HG03457 (cell line): ENCODE data around the gene MYO3A.

Experiments used
- ATAC-seq: cut with Tn5 transposase; IDR thresholded peaks from one replicate; pipeline ENCODE4 v1.9.1; 2021; ENCODE audit warnings: moderate number of reproducible peaks; ENCODE audit not compliant: unreplicated experiment

The MYO3A gene

GRCh38 chr10:25933653-25934608, at the start of gene MYO3A:
MYO3A (plus strand) TSS chr10:25934229; CDS start chr10:25952111, 17,882 bp downstream.
- no peak for ATAC-seq

DNA sequence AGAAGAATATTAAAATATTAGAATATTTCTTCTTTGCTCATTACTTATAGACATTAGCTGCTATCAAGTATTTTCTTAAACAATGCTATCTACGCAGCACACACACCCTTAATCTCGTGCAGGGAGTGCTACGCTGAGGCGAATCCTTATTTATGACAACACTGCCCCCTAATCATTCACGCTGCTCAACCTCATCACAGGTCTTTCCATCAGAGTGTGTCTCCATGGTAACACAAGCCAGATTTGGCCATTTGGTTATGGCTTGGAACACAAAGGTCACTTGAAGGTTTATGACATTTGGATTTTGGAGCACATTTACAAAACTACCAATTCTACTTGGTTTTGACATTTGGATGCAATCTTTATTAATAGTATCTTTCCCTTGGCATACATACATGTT, 45.4 kb upstream of the MYO3A start:
- no peak for ATAC-seq

DNA sequence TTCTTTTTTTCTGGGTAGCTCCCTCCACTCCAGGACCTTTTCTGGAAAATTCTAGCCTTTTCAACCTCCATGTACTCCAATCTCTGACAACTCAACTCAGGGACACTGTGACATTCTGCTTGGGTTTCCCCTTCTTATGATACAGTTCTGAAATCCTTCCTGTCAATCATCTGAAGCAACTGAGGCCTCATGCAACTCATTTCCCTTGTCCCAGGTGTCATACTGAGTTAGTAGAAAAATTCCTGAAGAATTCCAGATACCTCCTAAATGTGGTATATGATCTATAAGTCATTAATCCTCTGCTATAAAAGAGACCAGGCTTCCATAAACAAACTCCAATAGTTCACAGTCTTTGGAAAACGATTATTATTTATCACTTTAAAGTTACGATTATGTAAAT, 43.0 kb upstream of the MYO3A start:
- no peak for ATAC-seq

- ATAC-seq = no peak
Observed at GRCh38 chr10:25895856-25896255, 38.2 kb upstream of the MYO3A start.

DNA sequence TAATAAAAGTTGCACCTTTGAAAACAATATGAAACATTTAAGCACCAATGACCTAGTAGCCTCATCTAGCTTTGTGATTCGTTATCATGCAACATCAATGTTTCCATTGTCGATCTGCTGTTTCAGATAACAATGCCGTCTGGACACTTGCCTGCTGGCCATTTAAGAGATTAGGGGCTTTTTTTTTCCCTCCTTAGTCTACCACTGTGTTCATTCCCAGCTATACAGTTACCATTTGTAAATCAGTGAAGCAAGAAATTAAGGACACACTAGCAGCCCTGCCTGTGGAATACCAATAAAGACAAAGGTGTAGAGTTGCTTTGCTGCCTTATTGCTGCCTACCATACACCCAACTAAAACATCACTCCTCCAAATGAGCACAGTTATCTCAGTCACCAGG, 37.6 kb upstream of the MYO3A start:
- ATAC-seq = no peak

DNA sequence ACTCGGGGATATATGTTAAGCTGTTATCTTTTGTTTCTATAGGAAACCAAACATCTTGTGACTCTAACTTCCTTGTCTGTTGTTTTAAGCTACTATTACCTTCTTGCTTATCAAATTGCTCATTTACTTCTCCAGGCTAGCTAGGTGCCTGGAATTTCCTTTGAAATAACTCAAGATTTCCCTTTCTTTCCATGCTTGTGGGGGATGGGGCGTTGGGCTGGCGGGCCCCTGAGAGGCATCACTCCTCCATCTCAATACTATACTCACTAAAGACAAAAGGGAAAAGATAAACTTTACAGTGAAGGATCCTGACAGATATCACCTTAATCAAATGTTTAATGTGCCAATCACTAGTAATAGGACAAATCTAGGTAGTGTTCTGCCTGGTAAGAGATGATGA, 34.7 kb upstream of the MYO3A start:
- no peak for ATAC-seq

- no peak for ATAC-seq
Observed at GRCh38 chr10:25901199-25901598, 32.8 kb upstream of the MYO3A start.

GRCh38 chr10:25902002-25902401, 32.0 kb upstream of the MYO3A start:
- ATAC-seq = no peak

DNA sequence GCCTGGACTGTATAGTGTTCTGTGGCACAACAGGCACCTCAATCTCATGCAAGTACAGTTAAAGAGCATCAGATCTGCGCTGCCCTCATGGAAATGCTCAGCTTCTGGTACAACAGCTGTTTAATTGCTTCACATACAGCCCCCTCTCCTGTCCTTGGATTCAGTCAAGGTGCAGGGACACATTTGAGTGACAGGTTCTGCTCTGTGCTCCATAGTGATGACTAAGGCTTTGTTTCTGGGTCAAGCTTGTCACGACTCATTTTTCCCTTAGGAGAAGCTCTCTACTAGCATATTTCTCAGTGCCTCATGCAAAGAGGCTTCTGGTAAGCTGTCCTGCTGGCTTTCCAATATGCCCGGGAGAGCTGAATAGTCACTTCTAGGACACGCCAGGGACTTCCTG, 26.8 kb upstream of the MYO3A start:
- no peak for ATAC-seq

DNA sequence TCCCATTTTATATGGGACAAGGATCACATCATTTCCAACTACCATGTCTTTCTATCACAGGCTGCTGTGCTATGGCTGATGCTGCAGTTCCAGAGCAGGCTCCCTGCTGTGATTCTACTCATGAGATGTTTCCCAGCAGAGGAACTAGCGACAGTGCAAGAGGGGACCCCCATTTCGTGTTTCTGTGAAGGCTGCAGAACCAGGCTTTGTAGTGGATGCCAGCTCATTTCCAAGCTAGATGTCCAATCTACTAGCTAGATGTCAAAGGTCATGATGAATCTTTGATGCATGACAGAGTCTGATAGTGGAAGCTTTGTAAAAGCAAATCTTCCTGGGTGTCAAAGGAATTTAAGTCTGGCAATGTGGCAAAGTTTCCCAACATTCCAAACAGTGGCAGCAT, 21.2 kb upstream of the MYO3A start:
- ATAC-seq = no peak

GRCh38 chr10:25914776-25915175, 19.3 kb upstream of the MYO3A start:
- no peak for ATAC-seq

DNA sequence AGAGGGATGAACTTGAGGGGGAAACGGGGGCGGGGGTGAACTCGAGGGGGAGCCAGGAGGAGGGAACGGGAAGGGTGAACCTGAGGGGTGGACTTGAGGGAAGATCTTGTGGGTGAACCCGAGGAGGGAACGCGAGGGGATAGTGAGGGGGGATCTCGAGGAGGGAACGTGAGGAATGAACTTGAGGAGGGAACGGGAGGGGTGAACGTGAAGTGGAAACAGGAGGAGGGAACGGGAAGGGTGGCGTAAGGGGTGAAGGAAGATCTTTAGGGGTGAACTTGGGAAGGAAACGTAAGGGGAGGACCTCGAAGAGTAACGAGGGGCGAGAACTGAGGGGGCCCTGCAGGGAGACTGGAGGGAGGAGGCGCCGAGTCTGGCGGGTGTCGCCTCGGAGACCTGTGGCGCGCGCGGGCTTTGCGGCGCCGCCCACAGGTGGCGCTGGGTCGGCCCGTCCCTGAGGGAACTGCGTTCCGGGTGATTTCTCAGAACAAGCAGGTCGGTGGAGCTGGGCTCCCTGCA, 651 bp downstream of the MYO3A start:
- ATAC-seq = no peak

DNA sequence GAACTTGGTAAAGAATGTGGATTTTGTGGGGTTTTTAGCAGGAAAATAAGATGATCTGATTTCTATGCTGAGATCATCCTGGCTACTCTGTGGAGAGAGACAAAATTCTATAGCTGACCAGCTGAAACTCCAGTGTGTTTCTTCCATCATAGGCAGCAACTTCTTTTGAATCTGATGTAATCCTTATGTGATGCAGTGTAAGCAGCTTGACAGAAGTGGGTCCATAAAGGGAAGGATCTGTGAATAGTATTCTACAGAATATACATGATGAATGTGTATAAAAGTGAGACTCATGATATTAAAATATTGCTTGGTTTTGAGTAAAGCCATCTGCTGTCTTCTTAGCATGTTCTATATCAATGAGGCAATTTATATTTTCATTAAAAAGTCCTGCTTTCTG, 4.4 kb downstream of the MYO3A start:
- ATAC-seq = no peak

- ATAC-seq = no peak
Observed at GRCh38 chr10:25944771-25945170, 10.7 kb downstream of the MYO3A start.

- no peak for ATAC-seq
Observed at GRCh38 chr10:25952857-25953256, 18.8 kb downstream of the MYO3A start.

GRCh38 chr10:25954851-25955250, 20.8 kb downstream of the MYO3A start:
- ATAC-seq = no peak

DNA sequence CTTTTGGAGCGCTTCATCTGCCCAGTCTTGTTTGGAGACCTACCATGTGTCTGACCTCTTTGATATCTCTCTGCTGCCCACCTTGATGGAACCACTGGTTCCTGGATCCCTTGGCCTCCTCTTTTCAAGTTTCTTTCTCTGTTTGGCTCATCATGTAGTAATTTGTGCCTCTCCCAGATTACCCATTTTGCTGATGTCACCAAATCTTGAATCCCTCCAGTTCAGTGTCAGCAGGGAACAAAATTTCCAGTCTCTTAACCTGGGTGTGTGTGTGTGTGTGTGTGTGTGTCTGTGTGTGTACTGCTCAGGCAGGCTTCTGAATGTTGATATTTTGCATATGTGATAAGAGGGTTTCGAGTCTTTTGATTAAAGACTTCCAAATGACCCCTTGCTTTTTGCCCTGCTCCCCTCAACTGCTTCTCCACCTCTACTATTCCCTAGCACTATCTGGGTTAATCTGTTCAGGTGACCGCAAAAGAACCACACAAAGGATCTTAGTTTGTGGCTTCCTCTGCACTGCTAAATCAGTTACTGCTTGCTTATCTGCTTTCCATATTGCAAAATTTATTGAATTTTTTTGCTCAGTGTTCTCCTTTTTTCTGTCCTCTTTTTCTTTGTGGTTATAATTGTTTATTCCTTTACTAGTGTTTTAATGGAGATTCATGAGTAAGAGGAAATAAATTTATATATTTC, 25.7 kb downstream of the MYO3A start:
- no peak for ATAC-seq

- ATAC-seq = no peak
Observed at GRCh38 chr10:25965584-25965983, 31.6 kb downstream of the MYO3A start.

- no peak for ATAC-seq
Observed at GRCh38 chr10:25966844-25967243, 32.8 kb downstream of the MYO3A start.

GRCh38 chr10:25972631-25973030, 38.6 kb downstream of the MYO3A start:
- no peak for ATAC-seq

GRCh38 chr10:25974897-25975459, 40.9 kb downstream of the MYO3A start:
- ATAC-seq = no peak

GRCh38 chr10:25978771-25979170, 44.7 kb downstream of the MYO3A start:
- ATAC-seq = no peak
